ENCODE data around the gene SH3RF3.

SH3RF3 gene

GRCh38 chr2:109320195-109320922 is 191.4 kb downstream of the SH3RF3 start:
- Histone ChIP-seq H3K4me1 (no peaks in the 10 kb centered on the region), H3K36me3 (replicated peaks) (no peaks in the 10 kb centered on the region), H3K4me3 (no peak overlapping the region), H3K27me3 (ENCODE audit: low read depth) (no peaks in the 10 kb centered on the region), H3K9me3 (no peaks in the 10 kb centered on the region)
- in situ Hi-C loops (cut with MboI; ENCODE audit: low sequenced_read_pairs), result no loop called here
- no peak for DNase-seq (ENCODE audit: low spot score in 2 of 2)

- in situ Hi-C loops (cut with MboI; ENCODE audit: low sequenced_read_pairs), result no loop called here
- no peak for DNase-seq (ENCODE audit: low spot score in 2 of 2)
- Histone ChIP-seq H3K9me3 (no peaks in the 10 kb centered on the region), H3K4me1 (no peaks in the 10 kb centered on the region), H3K36me3 (replicated peaks) (no peaks in the 10 kb centered on the region), H3K27me3 (ENCODE audit: low read depth) (no peaks in the 10 kb centered on the region), H3K4me3 (no peak overlapping the region)
Measured at GRCh38 chr2:109321570-109321969, 192.6 kb downstream of the SH3RF3 start.

GRCh38 chr2:109322111-109322510 is 193.1 kb downstream of the SH3RF3 start:
- DNase-seq (ENCODE audit: low spot score in 2 of 2), result no peak
- Histone ChIP-seq H3K4me3 (no peak overlapping the region), H3K27me3 (ENCODE audit: low read depth) (no peaks in the 10 kb centered on the region), H3K4me1 (no peaks in the 10 kb centered on the region), H3K36me3 (replicated peaks) (no peaks in the 10 kb centered on the region), H3K9me3 (no peaks in the 10 kb centered on the region)
- in situ Hi-C loops (cut with MboI; ENCODE audit: low sequenced_read_pairs), result no loop called here

- in situ Hi-C loops (cut with MboI; ENCODE audit: low sequenced_read_pairs), result no loop called here
Measured at GRCh38 chr2:109322641-109323040, 193.6 kb downstream of the SH3RF3 start.

GRCh38 chr2:109324861-109325260 is 195.9 kb downstream of the SH3RF3 start:
- Histone ChIP-seq H3K9me3 (no peaks in the 10 kb centered on the region), H3K36me3 (replicated peaks) (no peaks in the 10 kb centered on the region), H3K27me3 (ENCODE audit: low read depth) (no peaks in the 10 kb centered on the region), H3K4me3 (no peak overlapping the region), H3K4me1 (no peaks in the 10 kb centered on the region)
- no peak for DNase-seq (ENCODE audit: low spot score in 2 of 2)
- in situ Hi-C loops (cut with MboI; ENCODE audit: low sequenced_read_pairs), result no loop called here

More at GRCh38 chr2:109322641-109323040, 193.6 kb downstream of the SH3RF3 start:
- no peaks in the 10 kb centered on the region for H3K9me3 ChIP-seq
- no peak for DNase-seq (ENCODE audit: low spot score in 2 of 2)
- H3K27me3 ChIP-seq (ENCODE audit: low read depth), result no peaks in the 10 kb centered on the region
- no peaks in the 10 kb centered on the region for H3K36me3 ChIP-seq (replicated peaks)
- no peaks in the 10 kb centered on the region for H3K4me1 ChIP-seq
- no peak overlapping the region for H3K4me3 ChIP-seq

- no peaks in the 10 kb centered on the region for H3K9me3 ChIP-seq
- H3K27me3 ChIP-seq (ENCODE audit: low read depth), result no peaks in the 10 kb centered on the region
- no peaks in the 10 kb centered on the region for H3K36me3 ChIP-seq (replicated peaks)
- no peak overlapping the region for H3K4me3 ChIP-seq
- in situ Hi-C loops (cut with MboI; ENCODE audit: low sequenced_read_pairs), result no loop called here
- DNase-seq (ENCODE audit: low spot score in 2 of 2), result no peak
- no peaks in the 10 kb centered on the region for H3K4me1 ChIP-seq
Measured at GRCh38 chr2:109325570-109325969, 196.6 kb downstream of the SH3RF3 start.

- Histone ChIP-seq H3K36me3 (replicated peaks) (no peaks in the 10 kb centered on the region), H3K4me3 (no peak overlapping the region), H3K27me3 (ENCODE audit: low read depth) (no peaks in the 10 kb centered on the region; the same call in 1 of the 2 replicates), H3K9me3 (no peaks in the 10 kb centered on the region), H3K4me1 (no peaks in the 10 kb centered on the region)
- in situ Hi-C loops (cut with MboI; ENCODE audit: low sequenced_read_pairs), result no loop called here
- no peak for DNase-seq (ENCODE audit: low spot score in 2 of 2)
Measured at GRCh38 chr2:109326306-109326705, 197.3 kb downstream of the SH3RF3 start.

GRCh38 chr2:109330056-109330455 is 201.1 kb downstream of the SH3RF3 start:
- H3K4me3 ChIP-seq, result no peak overlapping the region
- no peak for DNase-seq (ENCODE audit: low spot score in 2 of 2)
- peaks cover 7% of the 10 kb centered on the region for H3K27me3 ChIP-seq (ENCODE audit: low read depth)
- H3K36me3 ChIP-seq (replicated peaks), result no peaks in the 10 kb centered on the region
- no peaks in the 10 kb centered on the region for H3K9me3 ChIP-seq
- in situ Hi-C loops (cut with MboI; ENCODE audit: low sequenced_read_pairs), result no loop called here
- no peaks in the 10 kb centered on the region for H3K4me1 ChIP-seq

- H3K9me3 ChIP-seq, result no peaks in the 10 kb centered on the region
- DNase-seq (ENCODE audit: low spot score in 2 of 2), result no peak
- H3K4me3 ChIP-seq, result no peak overlapping the region
- in situ Hi-C loops (cut with MboI; ENCODE audit: low sequenced_read_pairs), result no loop called here
- peaks cover 7% of the 10 kb centered on the region for H3K27me3 ChIP-seq (ENCODE audit: low read depth)
- no peaks in the 10 kb centered on the region for H3K4me1 ChIP-seq
- H3K36me3 ChIP-seq (replicated peaks), result no peaks in the 10 kb centered on the region
Measured at GRCh38 chr2:109331081-109331480, 202.1 kb downstream of the SH3RF3 start.

- Histone ChIP-seq H3K4me1 (no peaks in the 10 kb centered on the region), H3K4me3 (no peak overlapping the region), H3K36me3 (replicated peaks) (no peaks in the 10 kb centered on the region), H3K27me3 (ENCODE audit: low read depth) (peaks cover 7% of the 10 kb centered on the region), H3K9me3 (no peaks in the 10 kb centered on the region)
- in situ Hi-C loops (cut with MboI; ENCODE audit: low sequenced_read_pairs), result no loop called here
- DNase-seq (ENCODE audit: low spot score in 2 of 2), result no peak
Measured at GRCh38 chr2:109331896-109332848, 203.2 kb downstream of the SH3RF3 start.

GRCh38 chr2:109332880-109333279 is 203.9 kb downstream of the SH3RF3 start:
- no peak overlapping the region for H3K4me3 ChIP-seq

GRCh38 chr2:109333414-109334210 is 204.6 kb downstream of the SH3RF3 start:
- no peaks in the 10 kb centered on the region for H3K4me1 ChIP-seq
- in situ Hi-C loops (cut with MboI; ENCODE audit: low sequenced_read_pairs), result no loop called here
- H3K9me3 ChIP-seq, result no peaks in the 10 kb centered on the region
- peaks cover 7% of the 10 kb centered on the region for H3K27me3 ChIP-seq (ENCODE audit: low read depth)
- H3K4me3 ChIP-seq, result no peak overlapping the region
- no peaks in the 10 kb centered on the region for H3K36me3 ChIP-seq (replicated peaks)
- no peak for DNase-seq (ENCODE audit: low spot score in 2 of 2)

More at GRCh38 chr2:109332880-109333279, 203.9 kb downstream of the SH3RF3 start:
- no peaks in the 10 kb centered on the region for H3K4me1 ChIP-seq
- no peaks in the 10 kb centered on the region for H3K9me3 ChIP-seq
- in situ Hi-C loops (cut with MboI; ENCODE audit: low sequenced_read_pairs), result no loop called here
- DNase-seq (ENCODE audit: low spot score in 2 of 2), result no peak
- H3K27me3 ChIP-seq (ENCODE audit: low read depth), result peaks cover 7% of the 10 kb centered on the region
- no peaks in the 10 kb centered on the region for H3K36me3 ChIP-seq (replicated peaks)

GRCh38 chr2:109335631-109336176 is 206.7 kb downstream of the SH3RF3 start:
- no peak for DNase-seq (ENCODE audit: low spot score in 2 of 2)
- in situ Hi-C loops (cut with MboI; ENCODE audit: low sequenced_read_pairs), result no loop called here
- Histone ChIP-seq H3K27me3 (ENCODE audit: low read depth) (peaks cover 7% of the 10 kb centered on the region), H3K4me3 (no peak overlapping the region), H3K4me1 (no peaks in the 10 kb centered on the region), H3K9me3 (no peaks in the 10 kb centered on the region), H3K36me3 (replicated peaks) (no peaks in the 10 kb centered on the region)

Measured in HAP-1 (cell line).